Esophagus squamous epithelium (tissue), 5 donors: ENCODE measurements around the gene DBF4. TPM values are rescaled to one million over a fixed set of nuclear protein-coding genes. Genes with fewer than 3 reads are reported as not detected.
"Not testable (repeated sequence)": the region's sequence is repeated elsewhere in the genome, so short reads cannot be mapped to it uniquely, and the experiment has no call there.

ENCODE experiments used
- DNase-seq: peaks from one replicate; lab custom pipeline; 2025; lab: John Stamatoyannopoulos, UW
- H3K27ac ChIP-seq, 4 donors: fragments of 200-600 bp; sonication (generic); one replicate each; pipeline ENCODE4 v1.5.1; 2016 to 2019; ENCODE audit warnings: mild to moderate bottlenecking in 1 of 4
- H3K27me3 ChIP-seq, 4 donors: fragments of 200-600 bp; sonication (generic); 1 replicate in 3 of 4; 2 replicates in 1 of 4; pipeline versions ENCODE4 v1.5.1 to v1.6.0; 2017 to 2021; ENCODE audit warnings: antibody characterized with exemption in 1 of 4
- H3K36me3 ChIP-seq, 3 donors: fragments of 200-600 bp; sonication (generic); one replicate each; pipeline ENCODE4 v1.5.1; 2016 to 2019
- H3K4me1 ChIP-seq, 3 donors: fragments of 200-600 bp; sonication (generic); one replicate each; pipeline ENCODE4 v1.5.1; 2017 to 2019
- H3K4me3 ChIP-seq, 4 donors: fragments of 200-600 bp; sonication (generic); 1 replicate in 3 of 4; 2 replicates in 1 of 4; pipeline ENCODE4 v1.5.1; 2016 to 2019; ENCODE audit warnings: mild to moderate bottlenecking in 2 of 4, moderate library complexity in 1 of 4
- H3K9me3 ChIP-seq, 3 donors: fragments of 200-600 bp; sonication (generic); one replicate each; pipeline ENCODE4 v1.5.1; 2016 to 2019
- POLR2A ChIP-seq, 4 donors: fragments of 450-650 bp; IDR thresholded peaks; one replicate each; pipeline ENCODE4 v1.6.1; 2017; ENCODE audit warnings: antibody characterized with exemption in 4 of 4, mild to moderate bottlenecking in 4 of 4, moderate library complexity in 3 of 4
- WGBS, 2 donors: methylation state at CpG; one replicate each; pipeline ENCODE4 v1.1.5; 2018; 5-methylcytosine and 5-hydroxymethylcytosine counted together
- intact Hi-C: fragments of 100-400 bp; cut with DNase I; formaldehyde crosslinking; loops from one replicate; pipeline ENCODE4 v1.15.0; 2022
- total RNA-seq, 4 donors: library from RNA; depleted of rRNA; stranded (reverse); fragments of >200 nt; gene quantifications; one replicate each; pipeline ENCODE4 v1.1.0, GENCODE V29; 2016
- TF ChIP-seq, protein P1 (sequence below), 6 experiments: fragments of 450-650 bp in 4 of 6; fragments of 200-600 bp in 2 of 6; sonication (generic) in 2 of 6; IDR thresholded peaks; one replicate each; pipeline ENCODE4 v1.5.1; 2016 to 2019; ENCODE audit warnings: antibody characterized with exemption in 6 of 6, mild to moderate bottlenecking in 4 of 6, moderate library complexity in 4 of 6
- donor health status: DM: yes; HTN: yes; CAD: no.

DBF4 gene, protein sequence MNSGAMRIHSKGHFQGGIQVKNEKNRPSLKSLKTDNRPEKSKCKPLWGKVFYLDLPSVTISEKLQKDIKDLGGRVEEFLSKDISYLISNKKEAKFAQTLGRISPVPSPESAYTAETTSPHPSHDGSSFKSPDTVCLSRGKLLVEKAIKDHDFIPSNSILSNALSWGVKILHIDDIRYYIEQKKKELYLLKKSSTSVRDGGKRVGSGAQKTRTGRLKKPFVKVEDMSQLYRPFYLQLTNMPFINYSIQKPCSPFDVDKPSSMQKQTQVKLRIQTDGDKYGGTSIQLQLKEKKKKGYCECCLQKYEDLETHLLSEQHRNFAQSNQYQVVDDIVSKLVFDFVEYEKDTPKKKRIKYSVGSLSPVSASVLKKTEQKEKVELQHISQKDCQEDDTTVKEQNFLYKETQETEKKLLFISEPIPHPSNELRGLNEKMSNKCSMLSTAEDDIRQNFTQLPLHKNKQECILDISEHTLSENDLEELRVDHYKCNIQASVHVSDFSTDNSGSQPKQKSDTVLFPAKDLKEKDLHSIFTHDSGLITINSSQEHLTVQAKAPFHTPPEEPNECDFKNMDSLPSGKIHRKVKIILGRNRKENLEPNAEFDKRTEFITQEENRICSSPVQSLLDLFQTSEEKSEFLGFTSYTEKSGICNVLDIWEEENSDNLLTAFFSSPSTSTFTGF
- total RNA-seq = 10 to 100 TPM; 11.0 to 27.3 (median 18.0) TPM

DNA sequence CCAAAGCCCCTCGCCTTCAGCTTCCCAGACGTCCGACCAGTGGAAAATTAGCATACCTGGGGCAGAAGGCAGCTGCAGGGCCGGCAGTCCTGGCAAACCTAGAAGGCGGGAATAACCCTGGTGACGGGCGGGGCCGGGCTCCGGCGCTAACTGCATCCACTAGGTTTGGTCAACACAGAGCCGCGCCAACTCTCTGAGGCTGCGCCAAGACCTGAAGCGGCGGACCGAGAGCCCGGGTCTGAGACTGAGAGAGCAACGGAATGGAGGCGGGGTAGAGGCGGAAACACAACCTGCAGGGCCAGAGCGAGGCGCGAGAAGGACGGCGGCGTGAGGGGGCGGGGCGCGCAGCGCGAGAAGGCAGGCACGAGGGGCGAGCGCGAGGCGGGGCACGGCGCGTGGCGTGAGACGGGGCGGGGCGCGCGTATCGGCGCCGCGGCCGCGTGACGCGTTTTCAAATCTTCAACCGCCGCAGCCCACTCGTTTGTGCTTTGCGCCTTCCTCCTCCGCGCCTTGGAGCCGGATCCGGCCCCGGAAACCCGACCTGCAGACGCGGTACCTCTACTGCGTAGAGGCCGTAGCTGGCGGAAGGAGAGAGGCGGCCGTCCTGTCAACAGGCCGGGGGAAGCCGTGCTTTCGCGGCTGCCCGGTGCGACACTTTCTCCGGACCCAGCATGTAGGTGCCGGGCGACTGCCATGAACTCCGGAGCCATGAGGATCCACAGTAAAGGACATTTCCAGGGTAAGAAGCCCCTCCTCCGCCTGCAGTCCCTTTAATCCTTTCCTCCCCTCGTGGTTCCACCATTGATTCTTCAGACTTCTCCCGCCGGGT is at the start of gene DBF4, which contains the start of gene SLC25A40:
DBF4 (plus strand) TSS at position 454 of the 829 bp plus-strand sequence; CDS start at position 694, 240 bp downstream.
SLC25A40 (minus strand) TSS at position 321 of the 829 bp plus-strand sequence. CDS start 17,633 bp downstream, outside the sequence.
- TF ChIP-seq, protein P1, sequence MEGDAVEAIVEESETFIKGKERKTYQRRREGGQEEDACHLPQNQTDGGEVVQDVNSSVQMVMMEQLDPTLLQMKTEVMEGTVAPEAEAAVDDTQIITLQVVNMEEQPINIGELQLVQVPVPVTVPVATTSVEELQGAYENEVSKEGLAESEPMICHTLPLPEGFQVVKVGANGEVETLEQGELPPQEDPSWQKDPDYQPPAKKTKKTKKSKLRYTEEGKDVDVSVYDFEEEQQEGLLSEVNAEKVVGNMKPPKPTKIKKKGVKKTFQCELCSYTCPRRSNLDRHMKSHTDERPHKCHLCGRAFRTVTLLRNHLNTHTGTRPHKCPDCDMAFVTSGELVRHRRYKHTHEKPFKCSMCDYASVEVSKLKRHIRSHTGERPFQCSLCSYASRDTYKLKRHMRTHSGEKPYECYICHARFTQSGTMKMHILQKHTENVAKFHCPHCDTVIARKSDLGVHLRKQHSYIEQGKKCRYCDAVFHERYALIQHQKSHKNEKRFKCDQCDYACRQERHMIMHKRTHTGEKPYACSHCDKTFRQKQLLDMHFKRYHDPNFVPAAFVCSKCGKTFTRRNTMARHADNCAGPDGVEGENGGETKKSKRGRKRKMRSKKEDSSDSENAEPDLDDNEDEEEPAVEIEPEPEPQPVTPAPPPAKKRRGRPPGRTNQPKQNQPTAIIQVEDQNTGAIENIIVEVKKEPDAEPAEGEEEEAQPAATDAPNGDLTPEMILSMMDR (IDR thresholded peaks at IDR 0.05) = peak in 1 of 6 experiments; percentile 33
- peak in 2 of 4 donors; percentile 76 to 83 for TF ChIP-seq POLR2A (IDR thresholded peaks at IDR 0.05)
- Histone ChIP-seq H3K9me3 (peaks cover 0 to 3% (median 0%) of the 10 kb centered on the region in 3 donors), H3K27ac (peak within 1 kb of the TSS; percentile 90 to 98 (median 97)), H3K36me3 (peaks cover 0 to 2% (median 0%) of the 10 kb centered on the region in 3 donors), H3K4me1 (peaks cover 3 to 46% (median 19%) of the 10 kb centered on the region in 3 donors), H3K27me3 (no peaks in the 10 kb centered on the region), H3K4me3 (peak within 1 kb of the TSS; percentile 82 to 97 (median 88))
- intact Hi-C loops = no loop called here
- peak; percentile 74 for DNase-seq
- 0 to 1% methylated on average over 11 to 51 of the region's 84 CpGs for WGBS, 2 donors

DNA sequence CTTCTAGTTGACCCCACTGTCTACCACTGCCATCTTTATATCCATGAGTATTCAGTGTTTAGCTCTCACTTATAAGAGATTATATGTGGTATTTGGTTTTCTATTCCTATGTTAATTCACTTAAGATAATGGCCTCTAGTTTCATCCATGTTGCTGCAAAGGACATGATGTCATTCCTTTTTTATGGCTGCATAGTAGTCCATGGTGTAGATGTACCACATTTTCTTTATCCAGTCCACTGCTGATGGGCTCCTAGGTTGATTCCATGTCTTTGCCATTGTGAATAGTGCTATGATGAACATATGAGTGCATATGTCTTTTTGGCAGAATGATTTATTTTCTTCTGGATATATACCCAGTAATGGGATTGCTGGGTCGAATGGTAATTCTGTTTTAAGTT is 47.9 kb upstream of the DBF4 start:
- H3K36me3 ChIP-seq = peaks cover 0 to 11% (median 0%) of the 10 kb centered on the region in 3 donors
- H3K27ac ChIP-seq, intact Hi-C loops, H3K4me1 ChIP-seq, H3K27me3 ChIP-seq, H3K4me3 ChIP-seq, DNase-seq: not testable (repeated sequence)
- 59 to 68% methylated on average over 1 of the region's 1 CpG for WGBS, 2 donors
- peaks cover 0 to 18% (median 0%) of the 10 kb centered on the region in 3 donors for H3K9me3 ChIP-seq

DNA sequence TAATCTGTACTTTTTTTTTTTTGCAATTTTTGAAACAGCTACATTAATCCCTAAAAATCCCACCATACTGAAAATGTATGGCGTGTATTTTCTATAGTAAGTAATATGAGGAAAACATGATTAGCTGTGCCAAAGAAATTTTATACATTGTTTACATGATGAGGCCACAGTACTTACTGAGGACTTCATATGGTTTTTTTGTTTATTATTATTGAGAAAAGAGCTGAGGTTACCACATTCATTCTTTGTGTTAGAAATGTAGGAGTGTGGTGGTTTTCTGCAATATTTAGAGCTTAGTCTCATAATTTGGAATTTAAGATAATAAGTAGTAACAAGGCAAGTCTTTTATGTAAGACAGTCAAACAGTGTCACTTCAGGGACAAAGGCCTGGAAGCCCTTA is 45.2 kb upstream of the DBF4 start:
- WGBS, 2 donors = 91 to 95% methylated on average over 1 of the region's 1 CpG
- H3K27me3 ChIP-seq = no peaks in the 10 kb centered on the region
- H3K4me3 ChIP-seq = no peak overlapping the region
- peaks cover 0 to 18% (median 0%) of the 10 kb centered on the region in 3 donors for H3K36me3 ChIP-seq
- DNase-seq = no peak
- no peak for TF ChIP-seq POLR2A (IDR thresholded peaks at IDR 0.05)
- TF ChIP-seq, protein P1 (IDR thresholded peaks at IDR 0.05) = no peak
- H3K27ac ChIP-seq = no peak overlapping the region
- intact Hi-C loops = no loop called here
- no peaks in the 10 kb centered on the region for H3K4me1 ChIP-seq
- H3K9me3 ChIP-seq = no peaks in the 10 kb centered on the region

DNA sequence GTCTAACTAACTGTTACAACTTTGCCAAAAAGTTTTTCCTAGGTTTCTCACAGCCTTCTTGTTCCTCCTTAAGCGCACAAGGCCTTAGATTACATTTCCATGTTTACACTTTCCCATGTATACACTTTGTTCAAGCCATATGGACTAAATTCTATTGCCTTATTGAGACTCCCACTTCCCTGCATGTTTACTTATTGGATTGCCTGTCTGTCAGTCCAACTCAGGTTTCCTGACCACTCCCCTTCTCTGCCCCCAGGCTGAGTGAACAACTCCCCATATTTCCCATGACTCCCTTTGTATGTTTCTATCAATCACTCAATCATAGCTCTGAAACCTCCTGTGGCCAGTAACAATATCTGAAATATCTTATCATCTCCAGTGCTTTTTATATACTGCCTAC is 43.2 kb upstream of the DBF4 start:
- Histone ChIP-seq H3K9me3 (no peaks in the 10 kb centered on the region), H3K27ac (no peak overlapping the region), H3K4me3 (no peak overlapping the region), H3K4me1 (no peaks in the 10 kb centered on the region), H3K27me3 (no peaks in the 10 kb centered on the region), H3K36me3 (peaks cover 0 to 28% (median 0%) of the 10 kb centered on the region in 3 donors)
- WGBS, 2 donors = 77 to 93% methylated on average over 1 of the region's 1 CpG
- intact Hi-C loops = no loop called here
- no peak for TF ChIP-seq POLR2A (IDR thresholded peaks at IDR 0.05)
- TF ChIP-seq, protein P1 (IDR thresholded peaks at IDR 0.05) = no peak
- no peak for DNase-seq

DNA sequence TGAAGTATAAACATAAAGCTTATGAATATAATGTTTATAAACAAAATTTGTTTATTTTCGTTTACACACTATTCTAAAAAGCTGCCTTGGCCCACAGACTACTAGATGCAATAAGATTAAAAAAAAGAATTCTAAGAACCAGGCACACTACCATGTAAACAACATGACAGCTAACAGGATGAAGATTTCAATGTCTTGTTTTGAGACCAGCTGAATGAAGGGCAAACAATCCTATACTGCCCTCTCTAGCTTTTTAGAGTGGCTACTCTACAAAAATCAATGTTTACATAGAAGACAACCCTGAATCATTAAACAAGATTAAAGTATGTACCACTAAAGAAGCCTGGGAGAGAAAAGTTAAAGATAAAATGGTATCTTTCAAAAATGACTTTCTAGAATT is 38.7 kb upstream of the DBF4 start:
- H3K27ac ChIP-seq = no peak overlapping the region
- WGBS, 2 donors = 52 to 89% methylated on average over 1 of the region's 1 CpG
- H3K9me3 ChIP-seq = no peaks in the 10 kb centered on the region
- H3K4me3 ChIP-seq = no peak overlapping the region
- TF ChIP-seq POLR2A (IDR thresholded peaks at IDR 0.05) = no peak
- TF ChIP-seq, protein P1 (IDR thresholded peaks at IDR 0.05) = no peak
- peaks cover 0 to 34% (median 0%) of the 10 kb centered on the region in 3 donors for H3K36me3 ChIP-seq
- H3K4me1 ChIP-seq = no peaks in the 10 kb centered on the region
- H3K27me3 ChIP-seq = no peaks in the 10 kb centered on the region
- DNase-seq = no peak
- intact Hi-C loops = no loop called here
